ENCODE measurements around the gene ARNT2. TPM values are rescaled to one million over a fixed set of nuclear protein-coding genes. Genes with fewer than 3 reads are reported as not detected.

Gene ARNT2
- total RNA-seq, 1 experiment from 2014 or later, result 7.0 TPM

- H3K4me3 Mint-ChIP-seq, result no peak overlapping the region
Measured at GRCh38 chr15:80614711-80615360, 210.7 kb downstream of the ARNT2 start.

GRCh38 chr15:80615361-80615736 is 211.2 kb downstream of the ARNT2 start:
- Mint-ChIP-seq H3K27ac (no peak overlapping the region), H3K4me3 (no peak overlapping the region), H3K9me3 (no peaks in the 10 kb centered on the region), H3K36me3 (no peaks in the 10 kb centered on the region), H3K4me1 (peaks cover 12% of the 10 kb centered on the region), H3K27me3 (ENCODE audit: low read depth) (no peaks in the 10 kb centered on the region; the same call in 1 of the 2 replicates)
- CTCF ChIA-PET, result interaction anchor here (1.3 kb wide), 1 partner anchor 134 kb away, joined by 3 read pairs; no protein-coding TSS in a partner anchor
- POLR2A ChIA-PET, result no interaction called here
- no peak for TF ChIP-seq E2F1 (CRISPR knock-in tag; IDR thresholded peaks at IDR 0.05)
- TF ChIP-seq GRHL2 (CRISPR knock-in tag; IDR thresholded peaks at IDR 0.05; ENCODE audit: insufficient replicate concordance, severe bottlenecking), result no peak
- no peak for TF ChIP-seq FOXP1 (CRISPR knock-in tag; IDR thresholded peaks at IDR 0.05; ENCODE audit: borderline replicate concordance)
- TF ChIP-seq AFF4 (CRISPR knock-in tag; IDR thresholded peaks at IDR 0.05; ENCODE audit: borderline replicate concordance), result no peak
- DNase-seq (ENCODE audit: low spot score) (no peak), ATAC-seq (no peak)

More at GRCh38 chr15:80614711-80615360, 210.7 kb downstream of the ARNT2 start:
- CTCF ChIA-PET, result interaction anchor here (0.9 to 2.1 kb wide), 6 partner anchors 20 to 165 kb away, joined by 3 to 9 read pairs (median 3); partner anchors contain the start of gene CEMIP
- Mint-ChIP-seq H3K4me1 (peaks cover 12% of the 10 kb centered on the region), H3K9me3 (no peaks in the 10 kb centered on the region), H3K36me3 (no peaks in the 10 kb centered on the region), H3K27ac (no peak overlapping the region), H3K27me3 (ENCODE audit: low read depth) (no peaks in the 10 kb centered on the region; the same call in 1 of the 2 replicates)
- DNase-seq (ENCODE audit: low spot score) (no peak), ATAC-seq (no peak)
- no peak for TF ChIP-seq TEAD1 (CRISPR knock-in tag; IDR thresholded peaks at IDR 0.05)
- TF ChIP-seq RORB (CRISPR knock-in tag; IDR thresholded peaks at IDR 0.05), result no peak
- TF ChIP-seq FOXP1 (CRISPR knock-in tag; IDR thresholded peaks at IDR 0.05; ENCODE audit: borderline replicate concordance), result no peak
- no peak for TF ChIP-seq HMGA2 (CRISPR knock-in tag; IDR thresholded peaks at IDR 0.05)
- no peak for TF ChIP-seq CDX4 (CRISPR knock-in tag; IDR thresholded peaks at IDR 0.05; ENCODE audit: borderline replicate concordance)
- TF ChIP-seq PREB (CRISPR knock-in tag; IDR thresholded peaks at IDR 0.05; ENCODE audit: borderline replicate concordance), result no peak
- TF ChIP-seq USF1 (CRISPR knock-in tag; IDR thresholded peaks at IDR 0.05), result no peak
- TF ChIP-seq MLX (CRISPR knock-in tag; IDR thresholded peaks at IDR 0.05), result no peak
- TF ChIP-seq MYBL2 (CRISPR knock-in tag; IDR thresholded peaks at IDR 0.05), result no peak
- no peak for TF ChIP-seq ZNF671 (CRISPR knock-in tag; IDR thresholded peaks at IDR 0.05)
- TF ChIP-seq TCF7 (CRISPR knock-in tag; IDR thresholded peaks at IDR 0.05; ENCODE audit: low read depth), result no peak
- no peak for TF ChIP-seq ZNF263 (CRISPR knock-in tag; IDR thresholded peaks at IDR 0.05; ENCODE audit: low read depth)
- no peak for TF ChIP-seq NR1H2 (CRISPR knock-in tag; IDR thresholded peaks at IDR 0.05)
- POLR2A ChIA-PET, result no interaction called here
